22Rv1 (cell line): Measurements from ENCODE around the gene TEX19.

ENCODE experiments used
- H3K27ac ChIP-seq: fragments of 450-650 bp; 2 replicates; pipeline ENCODE4 v1.5.1; 2017
- ZFX ChIP-seq: fragments of 450-650 bp; IDR thresholded peaks from 2 replicates; pipeline ENCODE4 v1.6.1; 2017; ENCODE audit warnings: antibody characterized with exemption, borderline replicate concordance
- TF ChIP-seq, protein P1 (sequence below): fragments of 450-650 bp; IDR thresholded peaks from 2 replicates; pipeline ENCODE4 v1.5.1; 2017; ENCODE audit warnings: mild to moderate bottlenecking

TEX19 gene

DNA sequence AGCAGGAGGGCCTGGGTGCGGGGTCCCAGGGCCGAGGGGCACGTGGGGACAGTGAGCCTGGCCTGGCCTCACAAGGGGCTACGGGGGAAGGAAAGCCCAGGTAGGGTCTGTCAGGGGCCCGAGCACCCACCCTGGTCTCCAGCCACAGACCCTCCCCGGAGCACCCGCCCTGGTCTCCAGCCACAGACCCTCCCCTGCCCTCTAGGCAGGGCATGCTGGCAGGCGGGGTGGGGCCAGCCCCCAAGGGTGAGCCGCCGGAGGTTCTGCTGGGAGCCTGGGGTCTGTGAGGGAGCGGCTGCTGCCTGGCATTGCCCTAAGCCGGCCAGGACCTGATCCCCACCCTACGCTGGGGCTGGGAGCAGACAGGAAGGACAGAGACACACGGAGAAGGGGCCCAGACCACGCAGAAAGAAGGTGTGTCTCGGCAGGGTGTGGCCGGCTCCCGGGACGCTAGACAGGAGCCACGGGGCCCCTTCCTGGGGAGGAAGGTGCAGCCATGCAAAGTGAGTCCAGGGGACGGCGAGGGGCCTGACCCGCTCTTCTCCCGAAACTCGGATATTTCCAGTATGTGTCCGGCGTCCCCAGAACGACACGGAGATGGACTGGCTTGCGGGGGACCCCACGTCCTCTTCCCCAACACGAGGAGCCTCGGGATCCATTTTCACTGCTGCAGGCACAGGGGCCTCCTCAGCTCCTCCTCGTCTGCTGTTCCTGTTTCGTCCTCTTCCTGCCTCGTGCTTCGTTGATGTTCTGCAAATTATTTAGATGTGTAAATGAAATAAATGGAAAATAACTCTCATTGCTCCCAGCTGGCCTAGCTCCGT is 28.0 kb downstream of the TEX19 start:
- H3K27ac ChIP-seq = no peak overlapping the region
- TF ChIP-seq, protein P1, sequence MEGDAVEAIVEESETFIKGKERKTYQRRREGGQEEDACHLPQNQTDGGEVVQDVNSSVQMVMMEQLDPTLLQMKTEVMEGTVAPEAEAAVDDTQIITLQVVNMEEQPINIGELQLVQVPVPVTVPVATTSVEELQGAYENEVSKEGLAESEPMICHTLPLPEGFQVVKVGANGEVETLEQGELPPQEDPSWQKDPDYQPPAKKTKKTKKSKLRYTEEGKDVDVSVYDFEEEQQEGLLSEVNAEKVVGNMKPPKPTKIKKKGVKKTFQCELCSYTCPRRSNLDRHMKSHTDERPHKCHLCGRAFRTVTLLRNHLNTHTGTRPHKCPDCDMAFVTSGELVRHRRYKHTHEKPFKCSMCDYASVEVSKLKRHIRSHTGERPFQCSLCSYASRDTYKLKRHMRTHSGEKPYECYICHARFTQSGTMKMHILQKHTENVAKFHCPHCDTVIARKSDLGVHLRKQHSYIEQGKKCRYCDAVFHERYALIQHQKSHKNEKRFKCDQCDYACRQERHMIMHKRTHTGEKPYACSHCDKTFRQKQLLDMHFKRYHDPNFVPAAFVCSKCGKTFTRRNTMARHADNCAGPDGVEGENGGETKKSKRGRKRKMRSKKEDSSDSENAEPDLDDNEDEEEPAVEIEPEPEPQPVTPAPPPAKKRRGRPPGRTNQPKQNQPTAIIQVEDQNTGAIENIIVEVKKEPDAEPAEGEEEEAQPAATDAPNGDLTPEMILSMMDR = no peak
- TF ChIP-seq ZFX = no peak

DNA sequence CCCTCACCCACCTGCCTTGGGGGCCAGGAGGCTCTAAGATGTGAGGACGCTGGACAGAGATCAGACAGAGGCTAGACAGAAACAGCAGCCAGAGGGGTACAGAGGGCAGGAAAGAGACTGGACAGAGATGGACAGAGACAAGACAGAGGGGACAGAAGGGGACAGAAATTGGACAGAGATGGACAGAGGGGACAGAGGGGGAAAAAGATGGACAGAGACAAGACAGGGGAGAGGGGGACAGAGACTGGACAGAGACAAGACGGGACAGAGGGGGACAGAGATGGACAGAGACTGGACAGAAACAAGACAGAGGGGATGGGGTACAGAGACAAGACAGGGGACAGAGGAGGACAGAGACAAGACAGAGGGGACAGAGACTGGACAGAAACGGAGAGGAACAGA is 28.7 kb downstream of the TEX19 start:
- H3K27ac ChIP-seq = no peak overlapping the region
- TF ChIP-seq, protein P1 = no peak
- no peak for TF ChIP-seq ZFX

DNA sequence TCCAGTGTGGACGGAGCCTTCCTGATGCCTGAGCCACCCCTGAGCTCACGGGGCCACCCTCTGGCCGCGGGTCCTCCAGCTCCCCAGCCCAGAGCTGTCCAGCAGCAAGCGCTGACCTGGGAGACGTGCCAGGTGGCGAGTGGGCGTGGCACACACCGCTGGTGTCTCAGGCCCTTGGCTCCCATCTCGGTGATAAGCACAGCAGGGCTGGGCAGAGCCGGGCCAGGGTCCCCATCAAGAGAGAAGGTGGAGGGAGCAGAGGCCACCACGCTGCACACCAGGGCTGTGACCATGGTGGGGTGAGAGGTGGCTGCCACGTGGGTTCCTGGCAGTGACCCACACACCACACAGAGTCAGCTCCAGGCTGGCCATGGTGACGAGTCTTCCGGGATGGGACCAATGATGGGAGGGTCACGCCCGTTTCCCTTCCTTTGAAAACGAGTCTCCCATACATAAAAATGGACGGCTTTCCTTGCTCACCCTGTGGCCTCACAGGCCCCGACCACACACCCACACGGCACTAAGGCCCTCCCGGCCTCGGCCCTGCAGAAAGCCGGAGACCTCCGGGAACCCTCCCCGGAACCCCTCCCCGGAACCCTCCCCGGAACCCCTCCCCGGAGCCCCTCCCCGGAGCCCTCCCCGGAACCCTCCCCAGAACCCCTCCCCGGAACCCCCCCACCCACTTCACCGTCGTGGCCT is 29.3 kb downstream of the TEX19 start:
- no peak for TF ChIP-seq ZFX
- TF ChIP-seq, protein P1 = no peak
- no peak overlapping the region for H3K27ac ChIP-seq

DNA sequence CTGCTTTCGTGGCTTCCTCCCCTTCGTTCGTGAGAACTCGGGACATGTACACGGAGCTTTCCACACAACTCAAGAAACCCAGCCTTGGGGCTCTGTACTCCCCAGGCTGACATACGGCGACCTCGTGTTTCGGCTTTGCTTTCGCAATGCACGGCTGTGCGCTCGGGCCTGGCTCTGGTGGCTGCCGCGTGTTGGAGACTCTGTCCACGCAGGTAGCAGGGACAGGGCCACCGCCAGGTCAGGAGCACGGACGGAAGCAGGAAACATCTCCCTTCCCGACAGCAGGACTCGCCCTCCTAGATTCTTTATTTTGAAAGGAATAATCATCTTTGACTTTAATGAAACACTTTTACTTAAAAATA is 29.9 kb downstream of the TEX19 start:
- TF ChIP-seq ZFX = no peak
- TF ChIP-seq, protein P1 = no peak
- no peak overlapping the region for H3K27ac ChIP-seq

GRCh38 chr17:82389379-82389778 is 30.3 kb downstream of the TEX19 start:
- no peak overlapping the region for H3K27ac ChIP-seq
- no peak for TF ChIP-seq ZFX
- TF ChIP-seq, protein P1 = no peak

GRCh38 chr17:82390015-82390859 is 31.2 kb downstream of the TEX19 start:
- H3K27ac ChIP-seq = no peak overlapping the region
- TF ChIP-seq, protein P1 = no peak
- no peak for TF ChIP-seq ZFX
